Mesothelial cell of epicardium (in vitro differentiated cells): ENCODE data around the gene THBS4. TPM values are rescaled to one million over a fixed set of nuclear protein-coding genes. Genes with fewer than 3 reads are reported as not detected.
"Not testable (repeated sequence)": the region's sequence is repeated elsewhere in the genome, so short reads cannot be mapped to it uniquely, and the experiment has no call there.

Source experiments
- DNase-seq, 2 experiments: peaks; one replicate each; pipeline ENCODE4 v3.0.0; 2021; ENCODE audit warnings: low spot score in 2 of 2; ENCODE audit not compliant: unreplicated experiment in 2 of 2
- H3K27ac Mint-ChIP-seq: 2 replicates; pipeline ENCODE4 v1.8.0; 2021; ENCODE audit warnings: mixed read lengths
- H3K27me3 Mint-ChIP-seq: 2 replicates; pipeline ENCODE4 v1.8.0; 2021; ENCODE audit warnings: low read depth, mixed read lengths
- H3K36me3 Mint-ChIP-seq: 2 replicates; pipeline ENCODE4 v1.8.0; 2021; ENCODE audit warnings: mixed read lengths
- H3K4me1 Mint-ChIP-seq: 2 replicates; pipeline ENCODE4 v1.8.0; 2021; ENCODE audit warnings: mixed read lengths
- H3K4me3 Mint-ChIP-seq: 2 replicates; pipeline ENCODE4 v1.8.0; 2021; ENCODE audit warnings: mild to moderate bottlenecking, moderate library complexity, mixed read lengths
- H3K9me3 Mint-ChIP-seq: 2 replicates; pipeline ENCODE4 v1.8.0; 2021; ENCODE audit warnings: mixed read lengths
- CTCF ChIP-seq: fragments of 200-600 bp; sonication (generic); IDR thresholded peaks from one replicate; pipeline ENCODE4 v1.5.0; 2021; ENCODE audit warnings: antibody characterized with exemption; ENCODE audit not compliant: unreplicated experiment
- total RNA-seq: library from RNA; stranded (reverse); gene quantifications from 3 replicates; pipeline ENCODE4 v1.2.1, GENCODE V29; 2021

THBS4 gene
- total RNA-seq, 1 donor from 2014 or later: 17.3 TPM

GRCh38 chr5:80101993-80102392, 66.8 kb downstream of the THBS4 start:
- H3K9me3 Mint-ChIP-seq: peaks cover 3% of the 10 kb centered on the region
- no peak for DNase-seq
- H3K4me1 Mint-ChIP-seq: peaks cover 23% of the 10 kb centered on the region
- H3K27ac Mint-ChIP-seq: no peak overlapping the region
- no peaks in the 10 kb centered on the region for H3K27me3 Mint-ChIP-seq
- no peak for TF ChIP-seq CTCF
- H3K36me3 Mint-ChIP-seq: no peaks in the 10 kb centered on the region
- no peak overlapping the region for H3K4me3 Mint-ChIP-seq

DNA sequence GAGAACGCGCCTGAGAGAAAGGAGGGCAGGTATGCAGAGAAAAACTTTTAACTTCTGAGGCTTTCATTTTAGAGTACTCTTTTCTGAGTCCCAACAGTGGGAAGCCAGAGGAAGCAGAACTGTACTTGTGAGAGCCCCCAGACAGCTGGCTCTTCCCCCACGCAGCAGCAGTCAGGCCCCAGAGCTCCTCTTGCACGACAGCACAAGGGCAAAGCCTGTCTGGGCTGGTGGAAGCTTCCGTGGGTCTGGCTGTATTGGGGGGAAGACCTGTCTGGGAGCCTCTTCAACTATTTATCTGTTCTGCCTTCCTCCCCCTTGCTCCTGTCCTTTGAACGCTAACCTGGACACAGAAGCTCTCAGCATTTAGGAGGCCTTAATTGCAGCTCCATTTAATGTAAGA, 68.2 kb downstream of the THBS4 start:
- Mint-ChIP-seq H3K27ac (peak overlapping the region; percentile 55), H3K4me1 (peaks cover 17% of the 10 kb centered on the region), H3K9me3 (peaks cover 6% of the 10 kb centered on the region), H3K27me3 (no peaks in the 10 kb centered on the region), H3K4me3 (no peak overlapping the region), H3K36me3 (no peaks in the 10 kb centered on the region)
- no peak for TF ChIP-seq CTCF
- DNase-seq: no peak

DNA sequence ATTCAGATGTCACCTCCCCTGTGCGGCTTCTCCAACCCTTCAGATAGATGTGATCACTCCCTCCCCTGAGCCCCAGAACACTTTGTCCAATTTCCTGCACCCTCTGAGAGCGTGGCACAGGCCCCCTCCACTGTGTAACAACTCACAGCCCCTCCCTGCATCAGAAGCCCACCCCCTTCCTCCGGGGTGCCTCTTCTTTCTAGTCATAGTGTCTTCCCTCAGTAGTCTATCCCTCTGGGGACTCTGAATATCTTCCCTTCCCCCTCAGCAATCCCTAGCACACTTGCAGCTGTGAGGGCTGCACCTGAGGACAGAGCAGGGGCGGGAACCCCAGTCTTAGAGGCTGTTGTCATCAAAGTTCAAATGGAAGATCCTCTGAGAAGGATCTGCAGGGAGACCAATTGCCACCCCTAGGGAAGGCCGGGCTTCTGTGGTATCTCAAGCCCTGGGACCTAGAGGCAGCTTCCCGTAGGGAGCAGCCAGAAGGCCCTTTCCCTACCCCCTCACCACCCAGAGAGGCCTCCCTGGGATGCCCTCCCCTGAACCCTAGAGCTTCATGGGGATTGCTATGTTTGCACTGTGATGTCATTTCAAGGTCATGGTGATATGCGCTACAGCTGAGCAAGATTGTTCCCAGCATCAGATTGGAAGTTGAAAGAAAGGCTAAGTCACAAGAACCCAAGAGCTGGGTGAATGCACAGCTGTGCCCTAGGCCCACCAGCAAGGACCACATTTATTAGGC, 70.7 kb downstream of the THBS4 start:
- H3K36me3 Mint-ChIP-seq: no peaks in the 10 kb centered on the region
- H3K27ac Mint-ChIP-seq: no peak overlapping the region
- H3K27me3 Mint-ChIP-seq: no peaks in the 10 kb centered on the region
- no peak for DNase-seq
- H3K4me1 Mint-ChIP-seq: peaks cover 33% of the 10 kb centered on the region
- peaks cover 6% of the 10 kb centered on the region for H3K9me3 Mint-ChIP-seq
- no peak for TF ChIP-seq CTCF
- H3K4me3 Mint-ChIP-seq: no peak overlapping the region

DNA sequence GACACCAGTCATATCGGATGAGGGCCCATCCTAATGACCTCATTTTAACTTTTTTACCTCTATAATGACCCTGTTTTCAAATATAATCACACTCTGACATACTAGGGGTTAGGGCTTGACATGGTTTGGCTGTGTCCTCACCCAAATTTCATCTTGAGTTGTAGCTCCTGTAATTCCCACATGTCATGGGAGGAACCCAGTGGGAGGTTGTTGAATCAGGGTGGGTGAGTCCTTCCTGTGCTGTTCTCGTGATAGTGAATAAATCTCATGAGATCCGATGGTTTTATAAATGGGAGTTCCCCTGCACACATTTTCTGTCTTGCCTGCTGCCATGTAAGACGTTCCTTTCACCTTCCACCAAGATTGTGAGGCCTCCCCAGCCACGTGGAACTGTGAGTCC, 71.8 kb downstream of the THBS4 start:
- H3K27me3 Mint-ChIP-seq: no peaks in the 10 kb centered on the region
- H3K27ac Mint-ChIP-seq: no peak overlapping the region
- H3K36me3 Mint-ChIP-seq: no peaks in the 10 kb centered on the region
- peaks cover 6% of the 10 kb centered on the region for H3K9me3 Mint-ChIP-seq
- no peak for DNase-seq
- peaks cover 44% of the 10 kb centered on the region for H3K4me1 Mint-ChIP-seq
- H3K4me3 Mint-ChIP-seq: no peak overlapping the region
- no peak for TF ChIP-seq CTCF

GRCh38 chr5:80109646-80110478, 74.7 kb downstream of the THBS4 start:
- Mint-ChIP-seq H3K9me3 (peaks cover 14% of the 10 kb centered on the region), H3K27ac (peak overlapping the region; percentile 84), H3K4me3 (no peak overlapping the region), H3K36me3 (peaks cover 12% of the 10 kb centered on the region), H3K27me3 (no peaks in the 10 kb centered on the region), H3K4me1 (peaks cover 52% of the 10 kb centered on the region)
- TF ChIP-seq CTCF: no peak
- no peak for DNase-seq

DNA sequence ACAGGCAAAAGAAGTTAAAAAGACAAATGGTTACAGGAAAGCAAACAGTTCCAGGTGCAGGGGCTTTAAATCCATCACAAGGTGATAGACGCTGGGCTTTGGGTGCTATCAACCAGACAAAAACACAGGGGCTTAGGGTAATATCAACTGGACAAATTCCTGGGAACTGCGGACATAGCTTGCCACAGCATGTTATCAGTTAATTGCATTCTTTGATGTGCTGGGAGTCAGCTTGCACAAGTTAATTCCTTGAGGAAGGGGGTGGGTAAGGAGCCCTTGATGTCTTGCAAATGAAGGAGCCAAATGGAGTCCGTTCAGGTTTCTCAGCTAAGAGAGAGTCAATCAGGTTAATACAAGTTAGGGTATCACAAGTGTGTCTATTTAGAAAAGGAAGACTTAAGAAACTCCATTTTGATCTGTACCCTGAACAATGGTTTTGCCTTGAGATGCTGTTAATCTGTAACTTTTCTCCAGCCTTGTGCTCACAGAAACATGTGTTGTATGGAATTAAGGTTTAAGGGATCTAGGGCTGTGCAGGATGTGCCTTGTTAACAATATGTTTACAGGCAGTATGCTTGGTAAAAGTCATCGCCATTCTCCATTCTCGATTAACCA, 76.3 kb downstream of the THBS4 start:
- DNase-seq, H3K27me3 Mint-ChIP-seq, H3K4me3 Mint-ChIP-seq: not testable (repeated sequence)
- Mint-ChIP-seq H3K27ac (peak overlapping the region; percentile 81), H3K4me1 (peaks cover 61% of the 10 kb centered on the region), H3K36me3 (peaks cover 15% of the 10 kb centered on the region), H3K9me3 (peaks cover 14% of the 10 kb centered on the region)
